NOMO-1 (cell line): Measurements from ENCODE around the gene CLIP4.

Experiments
- DNase-seq, 2 experiments: peaks; one replicate each; lab custom pipeline; 2025; ENCODE audit not compliant: unreplicated experiment in 2 of 2; lab: John Stamatoyannopoulos, UW

CLIP4 gene

DNA sequence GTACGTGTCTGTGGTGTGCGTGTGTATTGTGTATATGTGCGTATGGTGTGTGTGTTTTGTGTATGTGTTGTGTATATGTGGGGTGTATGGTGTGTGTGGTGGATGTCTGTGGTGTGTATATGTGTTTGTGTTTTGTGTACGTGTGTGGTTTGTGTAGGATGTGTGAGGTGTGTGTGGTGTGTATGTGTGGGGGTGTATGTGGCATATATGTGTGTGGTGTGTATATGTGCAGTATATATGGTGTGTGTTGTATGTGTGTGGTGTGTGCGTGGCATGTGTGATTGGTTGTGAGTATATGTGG lies 101.3 kb downstream of the CLIP4 start:
- DNase-seq, result no peak

DNA sequence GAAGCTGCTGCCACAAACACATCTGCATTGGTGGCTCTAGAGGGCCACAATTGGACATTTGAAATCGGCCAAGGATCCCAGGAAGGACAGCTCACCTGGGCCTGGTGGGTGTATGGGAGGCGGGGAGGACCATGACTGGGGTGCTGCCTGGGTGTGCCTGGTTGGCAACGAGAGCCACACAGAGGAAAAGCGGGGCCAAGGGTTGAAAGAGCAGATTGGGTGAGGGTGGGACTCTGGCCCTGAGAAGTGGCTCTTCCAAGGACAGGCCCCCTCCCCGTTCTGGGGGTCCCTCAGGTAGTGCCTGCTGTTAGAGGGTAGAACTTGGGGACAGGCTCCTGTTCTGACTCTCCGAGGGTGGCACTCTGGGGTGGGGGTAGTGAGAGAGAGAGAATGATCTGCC lies 102.9 kb downstream of the CLIP4 start:
- no peak for DNase-seq

DNA sequence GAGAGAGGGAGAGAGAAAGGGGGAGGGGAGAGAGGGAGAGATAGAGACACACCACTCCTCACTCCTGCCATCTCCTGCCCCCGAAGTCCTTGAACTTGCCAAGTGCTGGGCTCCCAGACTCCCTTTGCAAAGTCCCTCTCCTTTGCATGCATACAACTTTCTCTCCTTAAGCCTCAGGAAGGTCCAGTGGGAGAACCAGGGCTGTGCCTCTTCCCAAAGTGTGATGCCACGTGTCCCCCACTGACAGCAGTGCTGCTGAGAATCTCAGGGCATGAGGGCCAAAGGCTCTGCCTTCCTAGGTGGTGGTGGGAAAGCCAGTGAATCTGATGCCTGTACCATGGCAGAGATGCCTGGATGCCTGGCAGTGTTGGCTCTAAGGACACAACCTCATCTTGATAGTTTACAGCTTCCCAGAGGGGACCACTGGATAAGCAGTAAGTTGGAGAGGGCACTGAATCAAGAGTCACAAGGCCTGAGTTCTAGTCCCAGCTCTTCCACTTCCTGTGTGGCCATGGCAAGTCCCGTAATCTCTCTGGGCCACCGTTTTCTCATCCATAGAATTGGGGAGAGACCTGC lies 103.4 kb downstream of the CLIP4 start:
- no peak for DNase-seq

DNA sequence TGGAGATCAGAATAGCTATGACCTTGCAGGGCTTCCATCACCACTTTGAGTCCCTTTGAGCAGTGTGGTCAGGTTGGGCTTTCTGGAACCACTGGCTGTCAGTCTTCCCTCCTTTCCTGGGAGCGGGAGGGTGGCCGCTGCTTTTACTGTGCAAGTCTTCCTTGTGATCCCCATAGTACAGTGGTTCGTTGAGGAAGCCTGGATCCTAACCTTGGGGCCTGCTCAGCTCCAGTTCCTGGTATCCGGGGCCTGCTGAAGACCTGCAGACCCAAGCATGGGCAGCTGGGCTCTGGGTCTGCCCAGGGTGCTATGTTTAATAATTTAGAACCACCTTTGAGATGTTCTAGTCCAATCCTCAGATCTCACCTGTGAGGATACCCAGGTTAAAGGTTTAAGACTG lies 104.2 kb downstream of the CLIP4 start:
- no peak for DNase-seq

DNA sequence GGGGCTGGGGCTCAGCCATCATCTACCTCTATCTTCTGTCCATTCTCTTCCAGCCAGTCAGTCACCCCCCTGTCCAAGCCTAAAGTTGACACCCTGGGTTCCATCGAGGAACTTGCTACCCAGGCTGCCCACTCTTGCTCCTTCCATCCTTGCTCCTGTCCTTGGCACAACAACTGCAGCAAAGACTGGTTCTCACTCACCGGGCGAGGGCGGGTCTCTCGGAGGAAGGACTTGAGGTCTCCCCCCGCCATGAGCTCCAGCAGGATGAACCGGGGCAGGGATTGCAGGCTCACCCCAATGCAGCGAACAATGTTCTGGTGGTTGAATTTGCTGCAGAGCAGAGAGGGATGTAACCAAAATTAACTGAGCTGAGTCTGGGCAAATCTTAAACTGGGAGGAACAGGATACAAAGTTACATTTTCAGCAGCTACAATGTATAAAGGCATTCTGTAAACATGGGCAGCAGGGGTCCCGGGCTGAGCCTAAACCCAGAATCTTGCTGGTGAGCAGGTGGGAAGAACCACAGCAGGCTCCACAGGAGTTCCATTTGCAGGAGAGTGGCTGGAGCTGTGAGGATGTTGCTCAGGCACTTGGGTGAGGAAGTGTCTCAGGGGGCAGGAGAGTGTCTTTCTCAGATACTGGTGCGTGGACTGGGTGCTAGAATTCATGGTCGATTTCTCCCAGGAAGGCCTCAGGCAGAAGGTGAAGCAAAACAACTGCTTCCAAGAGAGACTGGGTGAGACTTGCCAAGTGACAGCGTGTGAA lies 105.5 kb downstream of the CLIP4 start:
- no peak for DNase-seq

DNA sequence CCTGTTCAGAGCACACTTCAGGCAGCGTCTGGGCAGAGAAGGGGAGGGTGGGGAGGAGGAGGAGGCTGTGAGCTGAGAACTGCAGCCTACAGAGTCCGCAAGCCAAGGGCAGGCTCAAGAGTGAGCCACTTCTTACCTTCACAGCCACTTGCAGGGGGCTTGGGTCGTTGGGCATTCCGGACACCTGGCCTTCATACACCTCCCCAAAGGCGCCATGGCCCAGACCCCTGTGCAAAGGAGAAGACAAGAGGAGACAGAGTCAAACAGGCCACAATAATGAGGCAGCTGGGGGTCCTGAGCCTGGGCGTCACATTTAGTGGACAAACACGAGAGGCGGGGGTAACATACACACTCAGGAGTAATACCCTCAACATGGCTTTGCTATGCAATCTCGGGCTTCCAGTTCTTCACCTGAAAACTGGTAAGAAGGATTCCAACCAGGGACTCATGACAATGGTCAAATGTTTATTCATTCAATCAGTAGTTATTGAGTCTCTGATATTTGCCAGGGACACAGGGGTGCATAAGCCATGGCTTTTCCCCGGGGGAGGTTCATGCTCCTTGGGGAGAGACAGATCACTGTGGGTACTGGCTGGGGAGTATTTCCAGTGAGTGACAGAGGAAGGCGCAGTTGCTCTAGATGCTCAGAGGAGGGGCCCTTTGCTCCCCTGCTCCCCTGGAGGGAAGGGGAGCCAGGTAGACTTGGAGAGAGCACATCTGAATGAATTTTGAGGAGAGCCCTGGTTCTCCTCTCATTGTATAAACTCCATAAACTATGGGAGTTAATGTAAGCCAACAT lies 107.4 kb downstream of the CLIP4 start:
- no peak for DNase-seq

DNA sequence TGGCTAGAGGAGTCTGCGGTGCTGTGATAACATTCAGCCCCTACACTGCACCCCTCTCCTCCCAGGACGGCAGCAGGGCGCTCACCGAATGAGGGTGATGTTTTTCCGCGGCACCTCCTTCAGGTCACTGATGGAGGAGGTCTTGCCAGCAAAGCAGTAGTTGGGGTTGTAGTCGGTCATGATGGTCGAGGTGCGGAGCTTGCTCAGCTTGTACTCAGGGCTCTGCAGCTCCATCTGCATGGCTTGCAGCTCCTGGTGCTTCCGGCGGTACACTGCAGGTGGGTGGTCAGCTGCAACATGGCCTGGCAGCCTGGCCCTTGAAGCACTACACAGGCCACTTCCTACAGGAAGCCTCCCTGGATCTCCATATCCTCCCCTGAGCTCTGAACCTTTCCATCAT lies 108.0 kb downstream of the CLIP4 start:
- no peak for DNase-seq

DNA sequence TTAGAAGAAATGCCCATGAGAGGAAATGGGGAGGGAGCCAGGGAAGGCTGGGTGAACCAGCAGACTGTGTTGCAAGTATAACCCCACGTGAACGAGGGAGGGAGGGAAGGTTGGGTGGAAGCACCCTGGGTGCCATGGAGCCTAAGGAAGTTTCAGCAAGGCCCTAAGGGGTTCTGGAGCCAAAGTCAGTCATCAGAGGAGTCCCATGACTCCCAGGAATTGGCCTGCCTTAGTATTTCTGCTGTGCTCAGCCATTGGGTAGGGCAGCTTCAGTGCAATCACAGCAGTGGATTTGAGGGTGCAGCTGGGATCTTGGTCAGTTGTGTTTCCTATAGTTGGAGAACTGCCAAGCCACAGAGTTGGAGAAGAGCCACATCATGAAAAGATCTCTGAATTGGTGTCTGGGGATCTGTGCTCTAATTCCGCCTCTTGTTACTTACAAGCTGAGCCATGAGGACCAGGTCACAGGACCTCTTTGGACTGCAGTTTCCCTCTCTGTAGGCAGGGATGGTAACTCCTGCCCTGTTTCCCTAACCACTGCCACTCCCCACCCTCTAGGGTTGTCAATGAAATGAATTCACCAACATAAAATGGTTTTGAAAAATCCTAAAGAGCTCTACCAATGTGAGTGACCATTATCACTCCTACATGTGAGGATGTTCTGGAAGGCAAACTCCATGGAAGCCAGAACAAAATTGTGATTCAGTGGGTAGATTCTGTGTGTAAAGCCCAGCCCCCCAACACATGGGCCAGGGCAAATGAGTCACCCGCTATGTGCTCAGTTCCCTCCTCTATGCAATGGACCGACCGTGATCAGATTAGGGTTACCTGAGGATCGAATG lies 108.9 kb downstream of the CLIP4 start:
- DNase-seq, result no peak

DNA sequence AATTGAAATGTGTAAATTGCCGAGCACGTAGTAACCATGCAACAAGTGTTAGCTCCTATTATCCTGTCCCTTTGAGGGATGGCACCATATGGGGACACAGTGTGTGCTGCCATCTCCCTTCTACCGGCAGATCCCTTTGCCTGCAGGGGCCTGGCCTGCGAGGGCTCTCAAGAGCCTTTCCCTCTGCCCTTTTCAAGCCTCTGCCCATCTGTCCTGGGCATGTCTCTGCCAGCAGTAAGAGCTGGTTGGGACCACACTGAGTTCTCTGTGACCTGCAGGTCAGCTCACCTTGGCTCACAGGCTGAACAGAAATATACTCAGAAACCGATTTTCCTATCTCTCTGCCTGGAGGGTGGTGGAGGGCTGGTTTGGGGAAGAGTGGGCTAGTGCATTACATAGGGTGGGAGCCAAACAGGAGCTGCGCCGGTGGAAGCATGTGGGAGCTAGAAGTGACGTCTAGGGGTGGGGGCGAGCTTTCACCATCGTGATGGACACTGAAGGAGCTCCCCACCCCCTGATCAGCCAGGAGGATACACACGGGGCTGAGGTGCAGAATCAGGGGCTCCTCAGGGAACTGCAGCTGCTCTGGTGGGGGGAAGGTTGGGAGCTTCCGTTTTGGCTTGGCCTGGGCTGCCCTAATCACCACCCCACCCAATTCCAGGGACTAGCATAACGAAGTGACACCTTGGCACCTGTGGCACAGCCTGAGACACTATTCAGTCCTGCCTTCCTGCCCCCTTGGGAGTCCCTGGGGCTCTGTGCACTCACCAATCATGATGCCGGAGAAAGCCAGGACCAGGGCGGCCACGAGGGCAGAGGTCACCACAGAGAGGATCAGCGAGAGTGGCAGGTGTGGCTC lies 109.7 kb downstream of the CLIP4 start:
- no peak for DNase-seq

DNA sequence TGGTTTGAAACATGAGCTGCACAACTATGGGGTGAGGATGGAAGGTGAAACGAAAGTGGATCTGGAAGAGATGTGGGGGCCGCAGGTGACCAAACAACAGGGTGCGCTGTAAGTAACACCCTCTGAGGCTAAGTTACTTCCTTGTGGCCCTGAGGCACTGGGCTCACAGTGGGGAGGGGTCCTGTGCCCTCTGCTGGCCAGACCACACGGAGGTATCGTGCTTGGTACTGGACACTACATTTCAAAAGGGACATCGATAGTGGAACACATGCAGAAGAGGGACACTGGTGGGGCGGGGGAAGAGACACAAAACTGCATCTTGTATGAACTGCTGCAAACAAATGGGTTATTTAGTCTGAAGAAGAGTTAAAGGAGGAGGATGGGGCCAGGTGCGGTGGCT lies 110.6 kb downstream of the CLIP4 start:
- DNase-seq, result no peak

DNA sequence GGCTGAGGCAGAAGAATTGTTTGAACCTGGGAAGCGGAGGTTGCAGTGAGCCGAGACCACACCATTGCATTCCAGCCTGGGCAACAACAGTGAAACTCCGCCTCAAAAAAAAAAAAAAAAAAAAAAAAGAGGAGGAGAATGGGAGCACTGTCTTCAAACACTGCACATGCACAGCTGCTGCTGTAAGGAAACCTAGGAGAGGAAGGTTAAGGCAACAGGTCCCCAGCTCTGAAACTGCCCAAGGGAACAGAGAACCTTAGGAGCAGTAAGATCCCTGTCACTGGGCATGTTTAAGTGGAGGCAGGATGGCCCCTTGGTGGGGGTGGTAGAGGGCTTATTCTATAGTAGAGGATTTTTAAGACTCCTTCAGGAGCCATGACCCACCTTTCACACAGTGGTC lies 111.2 kb downstream of the CLIP4 start:
- no peak for DNase-seq

DNA sequence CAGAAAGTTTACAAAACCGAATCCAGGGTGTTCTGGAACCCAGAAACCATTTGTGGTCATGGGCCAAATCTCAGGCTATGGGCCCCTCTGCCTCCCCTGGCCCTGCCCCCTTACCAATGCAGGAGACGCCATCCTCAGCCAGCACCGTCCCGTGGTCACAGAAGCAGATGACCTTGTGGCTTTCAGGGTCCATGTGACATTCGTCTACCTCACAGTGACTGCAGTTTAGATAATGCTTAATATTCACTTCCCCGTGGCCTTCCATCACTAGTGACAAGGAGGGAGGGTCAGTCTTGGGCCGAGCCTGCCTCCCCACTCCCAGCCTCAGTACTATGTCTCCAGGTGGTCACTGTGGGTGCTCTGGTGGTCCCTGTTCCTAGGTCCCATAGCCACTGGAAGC lies 111.6 kb downstream of the CLIP4 start:
- DNase-seq, result no peak

DNA sequence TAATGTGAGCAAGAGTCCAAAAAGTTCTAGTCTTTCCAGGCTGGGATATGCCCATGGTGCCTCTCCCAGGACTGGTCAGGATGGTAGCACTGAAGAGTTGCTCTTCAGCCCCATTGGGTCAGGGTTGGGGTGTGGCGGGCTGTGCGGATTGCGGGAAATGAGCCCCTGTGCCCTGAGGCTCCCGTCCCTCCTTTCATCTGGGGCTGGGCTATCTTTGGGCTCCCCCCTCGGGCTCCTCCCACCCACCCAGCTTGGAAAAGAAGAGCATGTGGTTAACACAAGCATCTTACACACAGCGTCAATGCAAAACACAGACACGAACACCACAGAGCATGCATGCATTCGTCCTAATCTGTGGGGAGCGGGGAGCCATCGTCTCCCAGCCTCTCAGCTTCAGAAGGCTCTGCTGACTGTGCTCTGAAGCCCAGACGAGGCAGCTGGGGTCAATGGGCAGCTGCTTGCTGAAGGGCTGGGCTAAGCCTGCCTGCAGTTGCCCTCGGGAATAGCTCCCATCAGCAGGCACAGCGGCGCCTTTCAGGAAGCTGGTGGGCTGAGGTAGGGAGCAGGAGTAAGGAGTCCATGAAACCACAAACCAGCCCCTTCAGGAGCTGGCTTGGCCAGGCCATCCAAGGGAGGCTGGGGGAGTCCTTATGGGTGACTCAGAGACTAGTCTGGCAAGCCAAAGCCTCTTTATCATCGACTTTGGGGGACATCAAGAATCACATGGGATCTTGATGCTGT lies 112.9 kb downstream of the CLIP4 start:
- DNase-seq, result no peak

DNA sequence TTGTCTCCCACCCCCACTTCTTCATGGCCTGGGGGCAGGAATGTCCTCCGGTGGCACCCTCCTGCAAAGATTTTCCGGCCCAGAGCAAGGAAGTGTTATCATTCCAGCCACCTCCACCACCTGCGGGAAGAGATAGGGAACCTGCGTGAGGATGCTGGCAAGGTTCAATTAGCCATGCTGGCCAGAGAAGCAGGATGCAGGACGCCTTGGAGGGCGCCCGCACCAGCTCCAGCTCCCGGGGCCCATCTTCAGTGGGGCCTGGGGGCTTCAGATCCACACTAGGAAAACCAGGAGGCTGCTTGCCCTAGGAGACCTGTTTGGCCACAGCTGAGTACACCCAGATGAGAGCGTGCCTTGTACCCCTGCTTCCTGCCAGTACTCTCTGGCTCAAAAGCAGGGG lies 113.7 kb downstream of the CLIP4 start:
- no peak for DNase-seq

DNA sequence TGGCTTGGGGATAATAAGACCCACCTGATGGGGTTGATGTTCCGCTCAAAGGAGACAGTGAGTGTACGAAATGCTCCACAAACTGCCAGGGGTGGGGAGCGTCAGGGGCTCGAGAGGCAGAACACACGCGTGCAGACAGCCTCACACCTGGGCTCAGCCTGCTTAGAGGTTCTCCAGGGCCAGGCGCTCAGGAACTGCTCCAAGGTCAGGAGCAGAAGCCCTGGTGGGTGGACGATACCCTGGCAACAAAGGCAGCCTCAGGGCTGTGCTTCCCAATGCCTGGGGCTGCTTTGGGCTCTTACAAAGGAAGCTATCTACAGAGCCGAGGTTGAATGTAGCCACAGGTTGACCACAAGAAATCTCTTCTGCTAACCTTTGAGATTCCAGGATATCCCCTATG lies 114.4 kb downstream of the CLIP4 start:
- no peak for DNase-seq

DNA sequence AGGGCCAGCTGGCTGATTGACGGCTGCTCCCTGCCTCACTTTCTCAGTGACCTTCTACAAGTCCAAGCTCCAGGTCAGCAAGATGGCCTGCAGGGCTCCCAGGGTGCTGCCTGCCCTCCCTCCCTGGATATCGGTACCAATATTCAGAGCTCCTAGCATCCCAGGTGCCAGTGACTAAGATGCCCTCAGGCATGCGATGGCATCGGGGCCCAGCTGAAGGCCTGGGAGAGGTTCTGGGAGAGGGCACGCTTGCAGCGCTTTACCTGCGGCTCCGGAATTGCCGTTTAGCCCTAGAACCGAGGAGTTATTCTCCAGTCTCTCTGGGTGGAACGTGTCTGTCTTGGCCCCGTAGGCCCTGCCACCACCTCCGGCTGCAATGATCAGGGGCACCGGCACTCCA lies 116.8 kb downstream of the CLIP4 start:
- no peak for DNase-seq

DNA sequence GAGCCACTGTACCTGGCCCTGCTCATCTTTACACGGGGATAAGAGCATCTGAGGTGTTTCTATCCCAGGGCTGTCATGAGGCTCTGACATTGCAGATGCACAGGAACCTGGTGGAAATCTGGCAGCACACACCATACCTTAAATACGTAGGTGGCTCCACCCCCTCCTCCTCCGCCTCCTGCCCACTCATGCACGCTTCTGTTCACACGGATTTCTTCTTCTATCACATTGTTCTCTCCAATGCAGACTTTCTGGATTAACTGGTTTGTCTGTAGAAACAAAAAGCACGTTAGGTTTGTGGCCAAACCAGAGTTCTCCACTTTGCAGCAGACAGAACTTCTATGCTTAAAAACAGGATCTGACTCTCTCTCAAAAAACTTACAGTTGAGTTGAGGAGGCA lies 118.2 kb downstream of the CLIP4 start:
- no peak for DNase-seq

DNA sequence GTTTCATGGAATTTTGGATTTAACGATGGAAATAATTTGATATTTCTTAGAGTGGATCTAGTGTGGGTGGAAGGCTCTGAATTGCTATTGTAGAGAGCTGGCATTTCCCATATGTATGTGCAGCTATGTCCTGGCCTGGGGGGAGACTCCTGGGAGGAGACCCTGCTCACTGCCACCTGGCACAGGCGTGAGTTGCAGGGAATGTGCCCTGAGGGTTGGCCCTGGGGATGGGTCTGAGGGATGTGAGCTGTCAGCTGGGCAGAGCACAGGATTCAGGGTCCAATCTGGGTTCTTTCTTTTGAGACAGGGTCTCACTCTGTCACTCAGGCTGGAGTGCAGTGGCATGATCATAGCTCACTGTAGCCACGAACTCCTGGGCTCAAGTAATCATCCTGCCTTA lies 120.2 kb downstream of the CLIP4 start:
- DNase-seq, result no peak

DNA sequence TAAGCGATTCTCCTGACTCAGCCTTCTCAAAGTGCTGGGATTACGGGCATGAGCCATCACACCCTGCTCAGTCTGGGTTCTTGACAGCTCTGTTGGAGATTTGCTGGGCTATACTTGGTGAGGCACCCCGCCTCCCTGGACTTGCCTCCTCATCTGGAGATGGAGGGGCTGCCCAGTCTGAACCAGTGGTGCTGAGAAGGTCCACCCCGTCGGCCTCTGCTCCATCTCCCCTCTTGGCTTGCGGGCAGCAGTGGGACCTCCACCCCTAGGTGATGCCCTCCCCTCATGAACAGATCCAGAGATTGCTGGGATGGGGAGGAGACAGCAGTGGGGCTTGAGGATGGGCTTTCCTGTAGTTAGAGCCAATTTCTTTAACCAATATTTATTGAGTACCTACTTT lies 120.9 kb downstream of the CLIP4 start:
- no peak for DNase-seq

DNA sequence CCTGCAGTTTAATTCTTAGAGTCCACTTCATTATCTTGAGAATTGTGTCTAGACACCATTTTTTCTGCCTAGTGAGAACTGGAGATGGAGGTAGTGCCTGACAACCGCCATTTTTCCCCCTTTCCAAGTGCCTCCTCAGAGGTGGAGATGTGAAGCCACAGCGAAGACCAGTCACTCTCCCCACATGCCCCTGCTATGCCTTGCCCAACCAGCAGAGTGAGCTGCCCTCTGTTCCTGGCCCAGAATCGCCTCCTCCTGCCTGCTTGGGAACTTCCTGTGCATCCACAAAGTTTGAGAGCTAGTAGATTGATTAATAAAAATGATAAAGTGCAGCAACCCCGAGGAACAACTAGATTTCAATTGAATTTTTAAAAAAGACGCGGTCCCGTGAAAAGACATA lies 123.3 kb downstream of the CLIP4 start:
- DNase-seq, result no peak
